K562 (cell line): ENCODE measurements around the gene OSBPL7. TPM values are rescaled to one million over a fixed set of nuclear protein-coding genes. Genes with fewer than 3 reads are reported as not detected.

Experiments used
- EP300 ChIP-seq: IDR thresholded peaks from 2 replicates; pipeline ENCODE4 v1.6.1; 2012; ENCODE audit warnings: low read length, improper control_type of control experiment
- ERF ChIP-seq: fragments of 450-650 bp; formaldehyde crosslinking; IDR thresholded peaks from 2 replicates; pipeline ENCODE4 v1.4.0; 2020; ENCODE audit warnings: mild to moderate bottlenecking, mixed read lengths
- FIP1L1 ChIP-seq: fragments of 200-400 bp; formaldehyde crosslinking; IDR thresholded peaks from 2 replicates; pipeline ENCODE4 v1.6.1; 2018; ENCODE audit warnings: mild to moderate bottlenecking, low read depth, low read length; ENCODE audit not compliant: poor library complexity, severe bottlenecking
- HIVEP1 ChIP-seq: fragments of 250-450 bp; sonication (Bioruptor Pico); IDR thresholded peaks from 2 replicates; pipeline ENCODE4 v1.4.0; 2020; ENCODE audit warnings: mild to moderate bottlenecking
- ILF3 ChIP-seq: fragments of 450-650 bp; IDR thresholded peaks from 2 replicates; pipeline ENCODE4 v1.6.1; 2018; ENCODE audit warnings: antibody characterized with exemption, mild to moderate bottlenecking, moderate library complexity, borderline replicate concordance
- NUFIP1 ChIP-seq: fragments of 450-650 bp; IDR thresholded peaks from 2 replicates; pipeline ENCODE4 v1.6.1; 2018; ENCODE audit not compliant: partially characterized antibody
- SIN3B ChIP-seq: fragments of 450-650 bp; IDR thresholded peaks from 2 replicates; pipeline ENCODE4 v1.6.1; 2017; ENCODE audit warnings: low read depth, mild to moderate bottlenecking, moderate library complexity
- SLC30A9 ChIP-seq: fragments of 250-450 bp; sonication (Bioruptor Pico); IDR thresholded peaks from 2 replicates; pipeline ENCODE4 v1.8.0; 2022; ENCODE audit warnings: mild to moderate bottlenecking, moderate library complexity
- ZC3H11A ChIP-seq: IDR thresholded peaks from 2 replicates; pipeline ENCODE4 v1.6.1; 2012; ENCODE audit warnings: low read depth, low read length, improper control_type of control experiment
- ZKSCAN3 ChIP-seq: fragments of 250-450 bp; sonication (Bioruptor Pico); IDR thresholded peaks from 2 replicates; pipeline ENCODE4 v1.4.0; 2020
- ZNF318 ChIP-seq, 2 experiments: fragments of 450-650 bp; IDR thresholded peaks; 2 replicates each; pipeline ENCODE4 v1.6.1; 2016; ENCODE audit warnings: mild to moderate bottlenecking in 2 of 2, borderline replicate concordance in 1 of 2, low read depth in 1 of 2, moderate library complexity in 1 of 2
- ZNF639 ChIP-seq, 2 experiments: fragments of 200-800 bp in 1 of 2; sonication (Bioruptor generic) in 1 of 2; sonication (generic) in 1 of 2; formaldehyde crosslinking in 1 of 2; IDR thresholded peaks in 1 of 2; conservative IDR thresholded peaks in 1 of 2; 2 replicates each; pipeline versions ENCODE4 v1.5.0 to v1.6.1; 2016 to 2020; ENCODE audit warnings: missing compliant biosample characterization in 1 of 2, missing genetic modification characterization in 1 of 2, missing genetic modification reagents in 1 of 2
- ZNF766 ChIP-seq: fragments of 200-800 bp; sonication (Bioruptor generic); conservative IDR thresholded peaks from 2 replicates; pipeline ENCODE4 v1.6.1; 2016; ENCODE audit warnings: missing genetic modification characterization, missing compliant biosample characterization
- ZNF780A ChIP-seq: fragments of 250-450 bp; sonication (Bioruptor Pico); IDR thresholded peaks from 2 replicates; pipeline ENCODE4 v1.5.0; 2021; ENCODE audit warnings: mild to moderate bottlenecking
- ZSCAN29 ChIP-seq: fragments of 450-650 bp; IDR thresholded peaks from 2 replicates; pipeline ENCODE4 v1.6.1; 2017
- polyA plus RNA-seq, 8 experiments: library from polyadenylated mRNA; depleted of rRNA in 4 of 8; stranded (reverse) in 5 of 8; unstranded in 3 of 8; fragments of >200 nt; fragmentation: Nextera tagmentation in 2 of 8; fragmentation: Illumina TruSeq in 1 of 8; extraction: Ambion mirVana in 2 of 8; extraction: Trizol in 1 of 8; gene quantifications; 2 replicates each; pipeline versions ENCODE4 v1.2.1 to v1.2.3, GENCODE V29; 2011 to 2014; ENCODE audit warnings: inconsistent platforms in 1 of 8, missing spikeins in 1 of 8
- total RNA-seq, 7 experiments: library from RNA; depleted of rRNA in 6 of 7; stranded (reverse); fragments of >200 nt in 6 of 7; fragmentation: Illumina TruSeq in 2 of 7; extraction: Trizol in 2 of 7; gene quantifications; 2 replicates each; pipeline versions ENCODE4 v1.2.1 to v1.2.3, GENCODE V29; 2011 to 2021; ENCODE audit warnings: low replicate concordance in 1 of 7

Gene OSBPL7
- total and polyA plus RNA-seq, 9 of the 15 experiments (the other 6 are each of a cell fraction or from before 2014, with no cell fraction given): 0.32 to 11.9 (median 5.8) TPM

GRCh38 chr17:47866941-47867340 lies 45.3 kb upstream of the OSBPL7 start (continued):
- peak in 1 of 2 experiments; percentile 78; a peak in 2 of 4 replicates for TF ChIP-seq ZNF318 (IDR thresholded peaks at IDR 0.05; ENCODE audit: borderline replicate concordance in 1 of 2, low read depth in 1 of 2)
- TF ChIP-seq ZKSCAN3 (CRISPR knock-in tag): no peak
- peak; percentile 97 for TF ChIP-seq ZNF766 (CRISPR knock-in tag)
- TF ChIP-seq NUFIP1: no peak
- TF ChIP-seq ILF3: no peak
- no peak for TF ChIP-seq ZNF780A (CRISPR knock-in tag)
- TF ChIP-seq FIP1L1: no peak
- TF ChIP-seq ZSCAN29: no peak
- peak in 1 of 2 experiments; percentile 99; a peak in 2 of 4 replicates for TF ChIP-seq ZNF639 (CRISPR knock-in tag; conservative IDR thresholded peaks at IDR 0.05 in 1 of 2, IDR thresholded peaks at IDR 0.05 in 1 of 2)
- TF ChIP-seq ERF (CRISPR knock-in tag): 0 out of 2 replicates have a peak, but pooled peaks have one; percentile 42
- no peak for TF ChIP-seq SLC30A9 (CRISPR knock-in tag)
- no peak for TF ChIP-seq ZC3H11A
- TF ChIP-seq EP300: peak; percentile 99
- TF ChIP-seq SIN3B: no peak
- TF ChIP-seq HIVEP1 (CRISPR knock-in tag): no peak
